K562 (cell line): Measurements from ENCODE around the gene NTSR1. TPM values are rescaled to one million over a fixed set of nuclear protein-coding genes. Genes with fewer than 3 reads are reported as not detected.

ENCODE experiments used
- ATAC-seq: fragments of 200-7000 bp; cut with Tn5 transposase; 3 replicates; pipeline ENCODE4 v1.9.1; 2020; ENCODE audit warnings: moderate library complexity
- BruUV-seq: library from RNA; stranded (reverse); fragments of 400-500 nt; replicated peaks from 2 replicates; lab custom pipeline; 2021; lab: Mats Ljungman, UMichigan
- CTCF ChIA-PET: fragments of 300-600 bp; formaldehyde crosslinking; extraction: SDS; loops from one replicate; lab custom pipeline; 2021; ENCODE audit warnings: low intra/inter-chr PET ratio; lab: Yijun Ruan, JAX
- POLR2A ChIA-PET: fragments of 300-600, 350-650 bp; sonication (Branson Sonifier 250); formaldehyde crosslinking; extraction: SDS; loops from one replicate; lab custom pipeline; 2021; ENCODE audit warnings: antibody characterized with exemption, inconsistent platforms; lab: Yijun Ruan, JAX
- DNase-seq, 4 experiments: peaks; one replicate each; pipeline versions ENCODE4 v3.0.0 to v3.0.0-alpha.2; 2011 to 2018; ENCODE audit warnings: low spot score in 3 of 4, mixed read lengths in 3 of 4; ENCODE audit errors: extremely low read depth in 1 of 4
- FAIRE-seq: peaks from 2 replicates; lab custom pipeline; 2011; peaks lifted over from hg19 to GRCh38; lab: Jason Lieb, UNC
- H2AFZ ChIP-seq: 2 replicates; pipeline ENCODE4 v1.6.0; 2011; ENCODE audit warnings: low read depth, low read length, control low read depth, inconsistent platforms
- H3K27ac ChIP-seq: fragments of 200-600 bp; 3 replicates; pipeline ENCODE4 v1.8.0; 2011; ENCODE audit warnings: low read depth, mild to moderate bottlenecking, control low read depth, inconsistent platforms, low read length, moderate library complexity, mixed read lengths; ENCODE audit errors: extremely low read depth
- H3K27me3 ChIP-seq, 2 experiments: fragments of 300-600 bp in 1 of 2; 2 replicates in 1 of 2; 3 replicates in 1 of 2; pipeline versions ENCODE4 v1.6.0 to v1.8.0; 2011; ENCODE audit warnings: inconsistent platforms in 2 of 2, low read length in 2 of 2, mild to moderate bottlenecking in 1 of 2, mixed read lengths in 1 of 2, moderate library complexity in 1 of 2; ENCODE audit not compliant: control insufficient read depth in 2 of 2, insufficient read depth in 2 of 2
- H3K36me3 ChIP-seq: fragments of 300-600 bp; 3 replicates; pipeline ENCODE4 v1.8.0; 2011; ENCODE audit warnings: mild to moderate bottlenecking, low read length, inconsistent platforms; ENCODE audit not compliant: control insufficient read depth, insufficient read depth
- H3K4me1 ChIP-seq, 2 experiments: fragments of 200-600 bp in 1 of 2; replicated peaks in 1 of 2; 2 replicates in 1 of 2; 3 replicates in 1 of 2; pipeline versions ENCODE4 v1.5.1 to v1.8.0; 2011; ENCODE audit warnings: inconsistent platforms in 2 of 2, low read length in 2 of 2, mild to moderate bottlenecking in 1 of 2, mixed read lengths in 1 of 2, moderate library complexity in 1 of 2; ENCODE audit not compliant: control insufficient read depth in 2 of 2, insufficient read depth in 2 of 2
- H3K4me2 ChIP-seq: 2 replicates; pipeline ENCODE4 v1.6.1; 2011; ENCODE audit warnings: low read length, control low read depth, inconsistent platforms, mixed read lengths; ENCODE audit not compliant: insufficient read depth
- H3K4me3 ChIP-seq: fragments of 200-600 bp; sonication (generic), shearing (Covaris generic); 2 replicates; pipeline ENCODE4 v1.5.1; 2016; ENCODE audit warnings: control low read depth, inconsistent platforms
- H3K79me2 ChIP-seq: fragments of 200-600 bp; 3 replicates; pipeline ENCODE4 v1.8.0; 2011; ENCODE audit warnings: low read length, inconsistent platforms; ENCODE audit not compliant: control insufficient read depth, insufficient read depth
- H3K9ac ChIP-seq, 2 experiments: 2 replicates each; pipeline versions ENCODE4 v1.6.0 to v1.6.1; 2011; ENCODE audit warnings: low read depth in 2 of 2, low read length in 2 of 2, control low read depth in 1 of 2, inconsistent platforms in 1 of 2, mild to moderate bottlenecking in 1 of 2, mixed read lengths in 1 of 2; ENCODE audit not compliant: insufficient read depth in 1 of 2
- H3K9me1 ChIP-seq: one replicate; pipeline ENCODE4 v1.6.0; 2011; ENCODE audit warnings: inconsistent platforms, mild to moderate bottlenecking, low read length, moderate library complexity; ENCODE audit not compliant: control insufficient read depth, insufficient read depth
- H3K9me3 ChIP-seq: replicated peaks from 2 replicates; pipeline ENCODE4 v1.5.1; 2011; ENCODE audit warnings: low read depth, low read length, inconsistent platforms; ENCODE audit not compliant: control insufficient read depth, insufficient read depth
- H4K20me1 ChIP-seq: replicated peaks from 2 replicates; pipeline ENCODE4 v1.6.1; 2011; ENCODE audit warnings: low read length, inconsistent platforms, mixed read lengths; ENCODE audit not compliant: control insufficient read depth, insufficient read depth
- CC2D1A ChIP-seq: fragments of 450-650 bp; IDR thresholded peaks from 2 replicates; pipeline ENCODE4 v1.6.1; 2017; ENCODE audit warnings: mild to moderate bottlenecking
- ETV5 ChIP-seq: sonication (generic); formaldehyde crosslinking; IDR thresholded peaks from 2 replicates; pipeline ENCODE4 v1.4.0; 2020; ENCODE audit warnings: low read depth, mild to moderate bottlenecking, missing genetic modification reagents
- GABPA ChIP-seq: fragments of 200-800 bp; sonication (Bioruptor generic); conservative IDR thresholded peaks from 2 replicates; pipeline ENCODE4 v1.6.1; 2016; ENCODE audit warnings: low read depth, missing genetic modification characterization, missing compliant biosample characterization
- MAZ ChIP-seq, 2 experiments: fragments of 450-650 bp in 1 of 2; sonication (generic) in 1 of 2; formaldehyde crosslinking; IDR thresholded peaks in 1 of 2; conservative IDR thresholded peaks in 1 of 2; 2 replicates each; pipeline versions ENCODE4 v1.4.0 to v1.5.0; 2020; ENCODE audit warnings: mild to moderate bottlenecking in 1 of 2, missing genetic modification reagents in 1 of 2
- POLR3A ChIP-seq: IDR thresholded peaks from 2 replicates; pipeline ENCODE4 v1.6.1; 2011; ENCODE audit warnings: borderline replicate concordance, mild to moderate bottlenecking, moderate library complexity; ENCODE audit not compliant: insufficient read length, insufficient read depth; ENCODE audit errors: extremely low read depth
- SMC3 ChIP-seq: conservative IDR thresholded peaks from 2 replicates; pipeline ENCODE4 v1.6.1; 2011; ENCODE audit warnings: low read depth, low read length, improper control_type of control experiment; ENCODE audit not compliant: insufficient read depth
- STAT5B ChIP-seq: fragments of 250-450 bp; sonication (Bioruptor Pico); IDR thresholded peaks from 2 replicates; pipeline ENCODE4 v1.8.0; 2021; ENCODE audit warnings: mild to moderate bottlenecking, inconsistent platforms
- XRCC5 ChIP-seq: fragments of 200-400 bp; formaldehyde crosslinking; IDR thresholded peaks from 2 replicates; pipeline ENCODE4 v1.6.1; 2017; ENCODE audit warnings: low read depth, mild to moderate bottlenecking, low read length
- WGBS: fragments of 100-300 bp; shearing (Covaris generic); methylation state at CpG from one replicate; pipeline ENCODE4 v1.1.6; 2016; ENCODE audit warnings: low coverage, mixed read lengths; ENCODE audit not compliant: insufficient coverage; ENCODE audit errors: missing lambda C conversion rate; 5-methylcytosine and 5-hydroxymethylcytosine counted together
- in situ Hi-C: fragments of 300-500 bp; cut with MboI; formaldehyde crosslinking; loops from 4 replicates; pipeline ENCODE4 v1.15.0; 2018; ENCODE audit warnings: inconsistent platforms, mixed read lengths
- intact Hi-C: fragments of 100-400 bp; cut with micrococcal nuclease; formaldehyde crosslinking; loops from 2 replicates; pipeline ENCODE4 v1.14.2; 2022
- polyA plus RNA-seq, 8 experiments: library from polyadenylated mRNA; depleted of rRNA in 4 of 8; stranded (reverse) in 5 of 8; unstranded in 3 of 8; fragments of >200 nt; fragmentation: Nextera tagmentation in 2 of 8; fragmentation: Illumina TruSeq in 1 of 8; extraction: Ambion mirVana in 2 of 8; extraction: Trizol in 1 of 8; gene quantifications; 2 replicates each; pipeline versions ENCODE4 v1.2.1 to v1.2.3, GENCODE V29; 2011 to 2014; ENCODE audit warnings: inconsistent platforms in 1 of 8, missing spikeins in 1 of 8
- total RNA-seq, 7 experiments: library from RNA; depleted of rRNA in 6 of 7; stranded (reverse); fragments of >200 nt in 6 of 7; fragmentation: Illumina TruSeq in 2 of 7; extraction: Trizol in 2 of 7; gene quantifications; 2 replicates each; pipeline versions ENCODE4 v1.2.1 to v1.2.3, GENCODE V29; 2011 to 2021; ENCODE audit warnings: low replicate concordance in 1 of 7
- TF ChIP-seq, protein P1 (sequence below): fragments of 250-450 bp; sonication (Bioruptor Pico); IDR thresholded peaks from 2 replicates; pipeline ENCODE4 v1.8.0; 2021; ENCODE audit warnings: mild to moderate bottlenecking, moderate library complexity
- TF ChIP-seq, protein P2 (sequence below): sonication (generic); formaldehyde crosslinking; IDR thresholded peaks from 2 replicates; pipeline ENCODE4 v1.8.0; 2022; ENCODE audit warnings: mild to moderate bottlenecking, missing genetic modification reagents

NTSR1 gene
- total and polyA plus RNA-seq, 9 of the 15 experiments (the other 6 are each of a cell fraction or from before 2014, with no cell fraction given): 0.04 to 0.40 (median 0.13) TPM; not detected in 3

DNA sequence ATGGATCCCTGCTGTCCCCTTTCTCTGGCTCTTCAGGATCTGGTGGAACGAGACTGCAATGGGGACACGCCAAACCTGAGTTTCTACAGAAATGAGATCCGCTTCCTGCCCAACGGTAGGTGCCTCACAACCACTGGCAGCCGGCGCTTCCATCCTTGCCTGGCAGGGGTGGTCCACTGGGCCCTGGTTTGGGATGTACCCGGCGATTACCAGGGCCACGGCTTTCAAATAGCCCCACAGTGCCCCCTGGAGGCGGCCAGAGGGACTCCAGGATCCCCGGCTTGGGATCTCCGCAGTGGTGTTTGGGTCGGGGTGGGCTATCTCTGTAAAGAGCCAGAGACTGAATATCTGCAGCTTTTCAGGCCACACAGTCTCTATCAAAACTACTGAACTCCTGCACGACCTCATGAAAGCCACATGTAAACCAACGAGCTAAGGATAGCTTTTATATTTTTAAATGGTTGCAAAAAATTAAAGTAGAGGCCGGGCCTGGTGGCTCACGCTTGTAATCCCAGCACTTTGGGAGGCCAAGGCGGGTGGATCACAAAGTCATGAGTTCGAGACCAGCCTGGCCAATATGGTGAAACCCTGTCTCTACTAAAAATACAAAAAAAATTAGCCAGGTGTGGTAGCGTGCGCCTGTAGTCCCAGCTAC is 99.7 kb downstream of the NTSR1 start:
- Histone ChIP-seq H3K27ac (no peak overlapping the region), H3K4me2 (no peak overlapping the region), H3K4me3 (no peak overlapping the region), H2AFZ (no peak overlapping the region), H3K9me3 (no peaks in the 10 kb centered on the region), H3K27me3 (no peaks in the 10 kb centered on the region), H3K79me2 (peaks cover 25% of the 10 kb centered on the region), H3K36me3 (peaks cover 61% of the 10 kb centered on the region; the same call in 2 of the 3 replicates), H3K4me1 (peaks cover 11 to 64% of the 10 kb centered on the region in 2 experiments), H3K9ac (no peak overlapping the region; a peak in 1 of 4 replicates), H4K20me1 (peaks cover 4% of the 10 kb centered on the region), H3K9me1 (no peaks in the 10 kb centered on the region)
- WGBS: 31% methylated on average over 21 of the region's 21 CpGs
- BruUV-seq: no TSS peak
- POLR2A ChIA-PET: interaction anchor here (0.7 to 1.7 kb wide), 4 partner anchors 10 to 46 kb away, joined by 3 to 6 read pairs (median 4); no protein-coding TSS in a partner anchor
- in situ Hi-C loops: loop anchor here (10.0 kb wide), 1 partner anchor 314 kb away; no protein-coding TSS in a partner anchor
- FAIRE-seq (peak; percentile 88), DNase-seq (peak; percentile 66 to 81 (median 72)), ATAC-seq (peak; percentile 81)
- CTCF ChIA-PET: interaction anchor here (0.6 to 2.7 kb wide), 6 partner anchors 15 to 797 kb away, joined by 3 to 21 read pairs (median 4); no protein-coding TSS in a partner anchor
- intact Hi-C loops: loop anchor here (5.0 kb wide), 2 partner anchors 141 to 186 kb away; no protein-coding TSS in a partner anchor
- TF ChIP-seq CC2D1A (peak; percentile 40; the same call in 1 of the 2 replicates), GABPA (tag) (no peak), SMC3 (peak; percentile 74), POLR3A (no peak), XRCC5 (peak; percentile 67; the same call in 1 of the 2 replicates), MAZ (CRISPR knock-in tag; conservative IDR thresholded peaks at IDR 0.05 in 1 of 2, IDR thresholded peaks at IDR 0.05 in 1 of 2) (0 out of 4 replicates have a peak, but pooled peaks of 1 of the 2 experiments have one; percentile 39), ETV5 (CRISPR knock-in tag) (no peak), STAT5B (CRISPR knock-in tag) (no peak)
- TF ChIP-seq, protein P1, sequence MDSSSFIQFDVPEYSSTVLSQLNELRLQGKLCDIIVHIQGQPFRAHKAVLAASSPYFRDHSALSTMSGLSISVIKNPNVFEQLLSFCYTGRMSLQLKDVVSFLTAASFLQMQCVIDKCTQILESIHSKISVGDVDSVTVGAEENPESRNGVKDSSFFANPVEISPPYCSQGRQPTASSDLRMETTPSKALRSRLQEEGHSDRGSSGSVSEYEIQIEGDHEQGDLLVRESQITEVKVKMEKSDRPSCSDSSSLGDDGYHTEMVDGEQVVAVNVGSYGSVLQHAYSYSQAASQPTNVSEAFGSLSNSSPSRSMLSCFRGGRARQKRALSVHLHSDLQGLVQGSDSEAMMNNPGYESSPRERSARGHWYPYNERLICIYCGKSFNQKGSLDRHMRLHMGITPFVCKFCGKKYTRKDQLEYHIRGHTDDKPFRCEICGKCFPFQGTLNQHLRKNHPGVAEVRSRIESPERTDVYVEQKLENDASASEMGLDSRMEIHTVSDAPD: no peak
- TF ChIP-seq, protein P2, sequence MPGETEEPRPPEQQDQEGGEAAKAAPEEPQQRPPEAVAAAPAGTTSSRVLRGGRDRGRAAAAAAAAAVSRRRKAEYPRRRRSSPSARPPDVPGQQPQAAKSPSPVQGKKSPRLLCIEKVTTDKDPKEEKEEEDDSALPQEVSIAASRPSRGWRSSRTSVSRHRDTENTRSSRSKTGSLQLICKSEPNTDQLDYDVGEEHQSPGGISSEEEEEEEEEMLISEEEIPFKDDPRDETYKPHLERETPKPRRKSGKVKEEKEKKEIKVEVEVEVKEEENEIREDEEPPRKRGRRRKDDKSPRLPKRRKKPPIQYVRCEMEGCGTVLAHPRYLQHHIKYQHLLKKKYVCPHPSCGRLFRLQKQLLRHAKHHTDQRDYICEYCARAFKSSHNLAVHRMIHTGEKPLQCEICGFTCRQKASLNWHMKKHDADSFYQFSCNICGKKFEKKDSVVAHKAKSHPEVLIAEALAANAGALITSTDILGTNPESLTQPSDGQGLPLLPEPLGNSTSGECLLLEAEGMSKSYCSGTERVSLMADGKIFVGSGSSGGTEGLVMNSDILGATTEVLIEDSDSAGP: no peak
